Stimulated activated naive CD8-positive, alpha-beta T cell treated with anti-CD3 and anti-CD28 coated beads, Interleukin-15, Interleukin-2, amounts not matched to agents 100 ng/mL and 50 ng/mL, for 24 hours (primary cell): Measurements from ENCODE around the gene ACOT12.
"Not testable (repeated sequence)": the region's sequence is repeated elsewhere in the genome, so short reads cannot be mapped to it uniquely, and the experiment has no call there.

ENCODE experiments used
- H3K27ac Mint-ChIP-seq: one replicate; pipeline ENCODE4 v1.8.0; 2021; ENCODE audit warnings: mild to moderate bottlenecking, mixed read lengths
- H3K27me3 Mint-ChIP-seq: one replicate; pipeline ENCODE4 v1.8.0; 2021; ENCODE audit warnings: mixed read lengths
- H3K36me3 Mint-ChIP-seq: one replicate; pipeline ENCODE4 v1.8.0; 2021; ENCODE audit warnings: low read depth, mixed read lengths
- H3K4me1 Mint-ChIP-seq: one replicate; pipeline ENCODE4 v1.8.0; 2021; ENCODE audit warnings: low read depth, mixed read lengths
- H3K4me3 Mint-ChIP-seq: one replicate; pipeline ENCODE4 v1.8.0; 2021; ENCODE audit warnings: mild to moderate bottlenecking, mixed read lengths
- H3K9me3 Mint-ChIP-seq: one replicate; pipeline ENCODE4 v1.8.0; 2021; ENCODE audit warnings: mixed read lengths

The ACOT12 gene

DNA sequence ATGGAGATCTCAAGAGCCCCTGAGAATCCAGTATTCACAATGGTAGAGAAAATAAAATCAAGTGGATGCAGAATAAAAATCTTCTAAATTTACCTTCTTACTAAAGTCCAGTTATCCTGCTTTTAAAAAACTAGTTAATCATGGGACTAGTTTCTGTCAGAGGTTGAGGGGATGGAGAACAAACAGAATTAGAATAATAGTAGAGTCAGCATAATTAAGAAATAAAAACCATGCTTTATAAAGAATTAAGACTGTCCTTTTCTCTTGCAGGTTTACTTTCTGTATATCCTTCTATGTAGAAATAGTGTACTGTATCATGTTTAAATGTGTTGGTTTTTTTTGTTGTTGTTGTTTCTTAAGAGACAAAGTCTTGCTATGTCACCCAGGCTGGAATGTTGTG is 23.0 kb downstream of the ACOT12 start:
- Mint-ChIP-seq H3K9me3 (no peaks in the 10 kb centered on the region), H3K27ac (no peak overlapping the region), H3K27me3 (peaks cover 16% of the 10 kb centered on the region)

DNA sequence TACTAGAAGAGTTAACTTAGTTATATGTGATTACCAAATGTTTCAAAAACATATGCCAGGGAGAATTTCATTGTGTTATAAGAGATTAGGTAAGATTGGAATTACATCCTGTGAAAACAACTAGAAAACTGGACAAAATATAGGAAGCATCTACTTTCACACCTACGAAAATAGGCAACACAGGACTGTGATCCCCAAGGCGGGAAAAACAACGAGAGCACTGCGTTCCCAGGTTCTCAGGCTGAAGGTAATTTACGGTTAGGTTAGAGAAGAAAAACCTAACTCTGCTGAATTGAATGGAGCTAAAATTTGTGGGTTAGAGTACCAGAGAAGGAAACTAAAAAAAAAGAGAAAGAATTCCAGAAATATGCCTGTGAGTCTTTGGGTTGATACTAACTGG is 28.4 kb downstream of the ACOT12 start:
- Mint-ChIP-seq H3K36me3 (no peaks in the 10 kb centered on the region), H3K27me3 (no peaks in the 10 kb centered on the region), H3K9me3 (no peaks in the 10 kb centered on the region), H3K4me1 (no peaks in the 10 kb centered on the region), H3K4me3 (no peak overlapping the region), H3K27ac (no peak overlapping the region)

More for the DNA sequence above, 23.0 kb downstream of the ACOT12 start:
- Mint-ChIP-seq H3K36me3 (no peaks in the 10 kb centered on the region), H3K4me1 (no peaks in the 10 kb centered on the region), H3K4me3 (no peak overlapping the region)

DNA sequence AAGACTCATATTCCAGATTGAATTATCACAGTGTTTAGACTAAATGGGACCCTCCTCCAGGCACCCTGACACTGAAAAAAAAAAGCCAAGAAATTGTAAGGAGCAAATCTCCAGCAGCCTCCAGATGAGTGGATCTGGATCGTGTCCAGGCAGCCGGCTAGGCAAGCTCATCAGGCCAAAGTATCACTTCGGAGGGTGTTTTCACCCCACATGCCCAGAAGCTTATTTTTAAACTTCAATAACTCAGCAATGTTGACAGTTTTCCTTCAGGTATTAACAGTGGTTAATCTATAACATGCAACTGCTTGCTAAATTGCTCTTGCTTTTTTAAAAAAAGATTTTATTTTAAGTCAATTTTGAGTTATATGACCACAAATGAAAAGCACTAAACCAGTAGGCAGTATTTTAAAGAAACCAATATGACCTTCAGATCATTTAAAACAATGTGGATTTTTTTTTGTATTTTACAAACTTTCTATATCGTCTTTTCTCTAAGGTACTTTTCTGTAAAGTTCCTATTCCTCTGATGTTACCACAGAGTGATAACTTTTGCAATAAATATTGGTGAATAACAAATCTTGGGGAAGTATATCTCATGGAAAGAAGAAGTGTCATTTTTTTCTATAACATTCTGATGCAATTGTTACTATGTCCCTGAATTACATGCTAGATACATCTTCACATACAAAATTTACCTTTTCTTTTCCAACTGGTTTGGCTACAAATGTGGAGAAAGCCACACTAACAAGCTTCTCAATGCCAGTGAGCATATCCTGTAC is 30.7 kb downstream of the ACOT12 start:
- Mint-ChIP-seq H3K4me3 (no peak overlapping the region), H3K36me3 (no peaks in the 10 kb centered on the region), H3K27ac (no peak overlapping the region), H3K27me3 (peaks cover 4% of the 10 kb centered on the region), H3K4me1 (no peaks in the 10 kb centered on the region), H3K9me3 (no peaks in the 10 kb centered on the region)

DNA sequence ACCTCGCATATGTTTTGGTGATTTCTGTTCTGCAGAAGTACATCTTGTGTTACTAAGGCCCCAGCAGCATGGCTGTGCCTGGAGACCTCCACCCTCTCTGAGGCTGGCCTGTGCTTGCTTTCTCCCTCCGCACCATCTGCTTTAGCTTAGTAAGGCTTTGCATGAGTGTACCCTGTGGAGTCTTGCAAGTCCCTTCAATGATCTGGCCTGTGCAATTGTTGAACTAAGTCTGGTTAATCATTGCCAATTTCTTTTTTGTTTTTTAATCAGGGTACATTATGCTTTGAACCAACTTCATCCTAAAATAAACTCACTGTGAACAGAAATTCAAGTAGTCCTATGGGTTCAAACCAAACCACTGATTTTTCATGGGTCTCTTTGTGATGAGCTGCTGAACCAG is 32.3 kb downstream of the ACOT12 start:
- H3K4me3 Mint-ChIP-seq, result no peak overlapping the region
- H3K4me1 Mint-ChIP-seq, result no peaks in the 10 kb centered on the region
- H3K27me3 Mint-ChIP-seq, result peaks cover 4% of the 10 kb centered on the region
- no peak overlapping the region for H3K27ac Mint-ChIP-seq
- H3K36me3 Mint-ChIP-seq, result no peaks in the 10 kb centered on the region
- no peaks in the 10 kb centered on the region for H3K9me3 Mint-ChIP-seq

DNA sequence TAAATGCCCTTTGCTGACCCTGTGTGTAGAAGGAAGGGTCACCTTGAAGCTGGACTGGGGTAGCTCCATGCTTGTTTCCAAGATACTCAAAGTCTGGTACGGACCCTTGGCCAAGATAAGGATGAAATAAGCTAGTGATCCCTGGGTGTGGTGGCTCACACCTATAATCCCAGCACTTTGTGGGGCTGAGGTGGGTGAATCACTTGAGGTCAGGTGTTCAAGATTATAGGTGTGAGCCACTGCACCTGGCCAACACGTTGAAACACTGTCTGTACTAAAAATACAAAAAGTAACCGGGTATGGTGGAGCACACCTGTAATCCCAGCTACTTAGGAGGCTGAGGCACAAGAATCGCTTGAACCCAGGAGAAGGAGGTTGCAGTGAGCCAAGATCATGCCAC is 33.3 kb downstream of the ACOT12 start:
- Mint-ChIP-seq H3K4me3 (no peak overlapping the region), H3K27me3 (peaks cover 4% of the 10 kb centered on the region), H3K27ac (no peak overlapping the region), H3K4me1 (no peaks in the 10 kb centered on the region), H3K9me3 (no peaks in the 10 kb centered on the region), H3K36me3 (no peaks in the 10 kb centered on the region)

GRCh38 chr5:81359881-81360280 is 34.1 kb downstream of the ACOT12 start:
- H3K9me3 Mint-ChIP-seq, result no peaks in the 10 kb centered on the region
- H3K4me3 Mint-ChIP-seq, result no peak overlapping the region
- no peaks in the 10 kb centered on the region for H3K4me1 Mint-ChIP-seq
- H3K27me3 Mint-ChIP-seq, result peaks cover 4% of the 10 kb centered on the region
- H3K27ac Mint-ChIP-seq, result no peak overlapping the region
- H3K36me3 Mint-ChIP-seq, result no peaks in the 10 kb centered on the region

DNA sequence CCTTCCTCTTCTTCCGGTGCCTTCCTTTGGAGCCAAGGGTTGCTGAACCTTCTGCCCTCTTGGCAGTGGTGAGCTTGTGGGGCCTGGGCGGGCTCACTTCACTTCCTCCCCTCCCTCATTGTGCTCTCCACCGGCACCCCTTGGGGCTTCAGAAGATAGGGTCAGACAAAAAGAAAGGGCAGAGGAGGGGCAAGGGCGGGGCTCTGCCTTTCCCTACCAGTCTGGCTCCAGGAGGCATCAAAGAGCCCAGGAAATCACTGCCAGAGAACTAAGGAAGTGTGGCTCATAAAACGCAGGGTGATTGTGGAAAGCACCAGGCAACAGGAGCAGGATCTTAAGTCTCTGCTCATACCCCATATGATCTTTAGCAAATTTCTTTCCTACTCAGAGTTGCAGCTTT is 34.8 kb downstream of the ACOT12 start:
- Mint-ChIP-seq H3K9me3 (no peaks in the 10 kb centered on the region), H3K4me1 (no peaks in the 10 kb centered on the region), H3K27me3 (peaks cover 4% of the 10 kb centered on the region), H3K27ac (no peak overlapping the region), H3K4me3 (no peak overlapping the region), H3K36me3 (no peaks in the 10 kb centered on the region)

DNA sequence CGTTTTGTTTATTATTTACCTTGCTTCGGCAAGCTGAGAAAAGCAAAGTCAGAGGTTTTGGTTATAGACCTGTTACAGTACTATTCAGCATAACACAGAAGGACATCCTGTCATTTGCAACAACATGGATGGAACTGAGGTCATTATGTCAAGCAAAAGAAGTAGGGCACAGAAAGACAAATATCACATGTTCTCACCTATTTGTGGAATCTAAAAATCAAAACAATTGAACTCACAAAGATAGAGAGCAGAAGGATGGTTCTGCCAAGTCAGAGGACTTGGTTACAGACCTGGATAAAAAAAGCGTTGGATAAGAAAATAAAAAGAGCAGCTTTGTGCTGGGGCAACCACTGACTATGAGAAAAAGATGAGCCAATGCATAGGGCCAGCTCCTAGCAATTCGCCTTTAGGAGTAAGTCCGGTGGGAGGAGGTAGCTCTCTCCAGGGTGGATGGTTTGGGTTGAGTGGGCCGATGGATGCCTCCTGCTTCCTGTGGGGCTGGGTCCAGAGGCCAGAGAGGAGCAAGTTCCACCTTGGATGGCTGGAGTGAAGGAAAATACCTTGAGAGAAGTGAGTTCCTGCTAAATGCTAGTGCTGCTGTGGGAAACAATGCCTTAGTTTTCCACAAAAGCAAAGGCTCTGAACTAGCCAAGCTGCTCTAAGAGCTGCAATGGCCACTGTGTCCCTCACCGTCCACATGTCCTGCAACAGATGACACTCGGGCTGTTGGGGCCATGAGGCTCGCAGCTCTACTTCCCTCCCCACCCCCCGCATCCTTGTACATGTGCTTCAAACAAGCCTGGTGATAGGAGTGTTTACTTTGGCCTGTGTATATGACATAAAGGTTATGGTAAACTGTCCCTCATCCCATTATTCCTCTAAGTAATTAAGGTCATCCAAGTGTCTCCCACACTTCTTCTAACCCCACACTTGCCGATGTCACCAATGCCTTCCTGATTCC is 38.4 kb downstream of the ACOT12 start:
- no peaks in the 10 kb centered on the region for H3K36me3 Mint-ChIP-seq
- H3K27me3 Mint-ChIP-seq, result peaks cover 4% of the 10 kb centered on the region
- H3K4me1 Mint-ChIP-seq, result no peaks in the 10 kb centered on the region
- no peaks in the 10 kb centered on the region for H3K9me3 Mint-ChIP-seq
- H3K27ac Mint-ChIP-seq, result no peak overlapping the region
- H3K4me3 Mint-ChIP-seq, result no peak overlapping the region

DNA sequence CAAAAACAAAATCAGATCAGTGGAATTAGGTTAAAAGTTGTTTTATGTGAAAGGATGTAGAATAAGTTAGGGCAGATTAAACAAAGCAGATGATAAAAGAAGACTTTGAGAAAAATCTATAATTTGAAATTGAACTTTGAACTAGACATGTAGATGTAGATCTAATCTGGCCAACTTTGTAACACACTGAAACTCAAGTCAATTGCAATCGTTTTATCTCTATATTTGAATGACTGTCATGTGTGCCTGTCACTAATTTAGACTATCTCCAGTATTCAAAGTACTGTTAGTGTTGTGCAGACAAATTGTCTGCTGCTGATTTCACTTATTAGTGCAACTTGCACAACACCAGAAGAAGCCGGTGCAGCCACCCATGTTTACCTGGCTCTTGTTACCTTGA is 39.8 kb downstream of the ACOT12 start:
- peaks cover 4% of the 10 kb centered on the region for H3K27me3 Mint-ChIP-seq
- H3K36me3 Mint-ChIP-seq, result no peaks in the 10 kb centered on the region
- no peak overlapping the region for H3K27ac Mint-ChIP-seq
- H3K4me3 Mint-ChIP-seq, result no peak overlapping the region
- H3K9me3 Mint-ChIP-seq, result no peaks in the 10 kb centered on the region
- H3K4me1 Mint-ChIP-seq, result no peaks in the 10 kb centered on the region

- no peak overlapping the region for H3K4me3 Mint-ChIP-seq
- no peaks in the 10 kb centered on the region for H3K4me1 Mint-ChIP-seq
- no peaks in the 10 kb centered on the region for H3K9me3 Mint-ChIP-seq
- no peaks in the 10 kb centered on the region for H3K27me3 Mint-ChIP-seq
- no peak overlapping the region for H3K27ac Mint-ChIP-seq
- H3K36me3 Mint-ChIP-seq, result no peaks in the 10 kb centered on the region
Measured at GRCh38 chr5:81353189-81353588, 40.7 kb downstream of the ACOT12 start.

DNA sequence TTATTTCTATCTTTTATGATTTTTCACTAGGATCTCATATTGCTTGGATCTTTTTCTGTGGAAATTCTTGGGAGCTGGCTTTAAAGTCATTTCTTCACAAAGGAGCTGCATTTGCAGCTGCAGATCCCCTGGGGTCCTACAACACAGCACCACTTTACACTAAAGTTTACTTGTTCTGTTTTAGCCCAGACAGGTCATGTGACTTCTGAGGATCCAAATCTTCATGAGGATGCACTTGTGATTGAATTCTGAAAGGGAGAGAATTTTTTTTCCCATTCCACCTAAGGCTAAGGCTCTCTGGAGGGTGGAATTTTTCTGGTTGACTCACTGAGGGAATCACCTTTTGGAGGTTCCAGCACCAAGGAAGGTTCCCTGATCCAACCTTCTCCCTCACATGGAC is 43.4 kb downstream of the ACOT12 start:
- Mint-ChIP-seq H3K27me3 (no peaks in the 10 kb centered on the region), H3K4me3 (no peak overlapping the region), H3K27ac (no peak overlapping the region), H3K9me3 (no peaks in the 10 kb centered on the region), H3K36me3 (no peaks in the 10 kb centered on the region), H3K4me1 (no peaks in the 10 kb centered on the region)

GRCh38 chr5:81349161-81349560 is 44.8 kb downstream of the ACOT12 start:
- no peaks in the 10 kb centered on the region for H3K27me3 Mint-ChIP-seq
- H3K36me3 Mint-ChIP-seq, result no peaks in the 10 kb centered on the region
- H3K27ac Mint-ChIP-seq, result no peak overlapping the region
- H3K9me3 Mint-ChIP-seq, result no peaks in the 10 kb centered on the region
- H3K4me3 Mint-ChIP-seq, result no peak overlapping the region
- no peaks in the 10 kb centered on the region for H3K4me1 Mint-ChIP-seq

GRCh38 chr5:81345411-81346003 is 48.4 kb downstream of the ACOT12 start:
- Mint-ChIP-seq H3K27me3 (no peaks in the 10 kb centered on the region), H3K9me3 (no peaks in the 10 kb centered on the region), H3K27ac (no peak overlapping the region)

GRCh38 chr5:81344736-81345135 is 49.2 kb downstream of the ACOT12 start:
- Mint-ChIP-seq H3K4me1 (no peaks in the 10 kb centered on the region), H3K27ac (no peak overlapping the region), H3K9me3 (no peaks in the 10 kb centered on the region), H3K4me3 (no peak overlapping the region), H3K36me3 (no peaks in the 10 kb centered on the region), H3K27me3 (no peaks in the 10 kb centered on the region)

More at GRCh38 chr5:81345411-81346003, 48.4 kb downstream of the ACOT12 start:
- Mint-ChIP-seq H3K4me1 (no peaks in the 10 kb centered on the region), H3K36me3 (no peaks in the 10 kb centered on the region), H3K4me3 (no peak overlapping the region)

DNA sequence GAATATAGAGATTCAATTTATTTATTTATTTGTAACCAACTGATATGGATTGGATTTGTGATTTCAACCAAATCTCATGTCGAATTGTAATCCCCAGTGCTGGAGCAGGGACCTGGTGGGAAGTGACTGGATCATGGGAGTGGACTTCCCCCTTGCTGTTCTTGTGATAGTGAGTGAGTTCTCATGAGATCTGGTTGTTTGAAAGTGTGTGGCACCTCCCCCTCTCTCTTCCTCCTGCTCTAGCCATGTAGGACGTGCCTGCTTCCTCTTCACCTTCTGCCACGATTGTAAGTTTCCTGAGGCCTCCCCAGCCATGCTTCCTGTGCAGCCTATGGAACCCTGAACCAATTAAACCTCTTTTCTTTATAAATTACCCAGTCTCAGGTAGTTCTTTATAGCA is 55.7 kb downstream of the ACOT12 start:
- not testable (repeated sequence) for H3K36me3 Mint-ChIP-seq, H3K27ac Mint-ChIP-seq, H3K4me3 Mint-ChIP-seq, H3K27me3 Mint-ChIP-seq, H3K9me3 Mint-ChIP-seq, H3K4me1 Mint-ChIP-seq
